ENCODE results near the gene CMTM2. TPM values are rescaled to one million over a fixed set of nuclear protein-coding genes. Genes with fewer than 3 reads are reported as not detected.
A peak's percentile ranks its signal among the peaks of the same experiment; 100 is the strongest.

The CMTM2 gene
- total RNA-seq, 1 donor, result not detected

- Histone ChIP-seq H3K9me3 (ENCODE audit: low read depth, low read length) (no peaks in the 10 kb centered on the region), H3K27me3 (ENCODE audit: insufficient read depth, low read length) (no peaks in the 10 kb centered on the region), H3K4me3 (ENCODE audit: insufficient read depth, low read length) (peak within 1 kb of the TSS; percentile 88), H2AFZ (ENCODE audit: low read length) (peak within 1 kb of the TSS; percentile 98), H3K4me2 (ENCODE audit: insufficient read depth, low read length) (peak within 1 kb of the TSS; percentile 96), H3K27ac (ENCODE audit: low read depth, low read length) (peak within 1 kb of the TSS; percentile 84), H3K36me3 (ENCODE audit: insufficient read depth, low read length) (peaks cover 2% of the 10 kb centered on the region), H3K79me2 (ENCODE audit: insufficient read depth, low read length) (peaks cover 44% of the 10 kb centered on the region), H3K4me1 (ENCODE audit: insufficient read depth, low read length) (peaks cover 38% of the 10 kb centered on the region), H4K20me1 (ENCODE audit: insufficient read depth, low read length) (no peaks in the 10 kb centered on the region)
- TF ChIP-seq CTCF (IDR thresholded peaks at IDR 0.05; ENCODE audit: extremely low read depth, low read depth, low read length), result no peak
- peak; percentile 99 for DNase-seq (ENCODE audit: insufficient read length, low spot score, missing footprints)
Measured at GRCh38 chr16:66552286-66553177, 26.7 kb upstream of the CMTM2 start, which contains the start of gene CKLF. Gene CKLF, plus strand, starts transcription at chr16:66552576. Its CDS starts 140 bp downstream, at chr16:66552716.

DNA sequence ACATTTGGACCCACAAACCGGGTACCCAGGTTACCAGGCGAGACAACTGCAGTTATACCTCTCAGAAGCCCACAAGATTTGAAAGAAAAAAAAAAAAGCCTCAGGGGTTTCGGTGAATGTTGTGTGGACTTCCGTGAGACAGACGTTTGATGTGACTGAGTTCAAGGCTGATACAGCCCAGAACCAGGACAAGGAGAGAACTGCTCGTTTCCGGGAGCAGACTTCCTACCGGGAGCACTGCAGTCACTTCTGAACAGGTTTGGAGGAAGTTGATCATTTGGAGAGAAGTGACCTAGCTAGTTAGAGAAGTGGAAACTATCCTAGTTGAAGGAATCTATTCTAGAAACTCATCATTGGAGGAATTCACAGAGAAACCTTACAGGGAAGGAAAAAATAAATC lies 26.0 kb upstream of the CMTM2 start:
- H3K36me3 ChIP-seq (ENCODE audit: insufficient read depth, low read length), result peaks cover 7% of the 10 kb centered on the region
- peak overlapping the region; percentile 88 for H3K4me3 ChIP-seq (ENCODE audit: insufficient read depth, low read length)
- H3K4me1 ChIP-seq (ENCODE audit: insufficient read depth, low read length), result peaks cover 38% of the 10 kb centered on the region
- no peaks in the 10 kb centered on the region for H4K20me1 ChIP-seq (ENCODE audit: insufficient read depth, low read length)
- TF ChIP-seq CTCF (IDR thresholded peaks at IDR 0.05; ENCODE audit: extremely low read depth, low read depth, low read length), result no peak
- DNase-seq (ENCODE audit: insufficient read length, low spot score, missing footprints), result no peak
- peak overlapping the region; percentile 30 for H3K27ac ChIP-seq (ENCODE audit: low read depth, low read length)
- peaks cover 48% of the 10 kb centered on the region for H3K79me2 ChIP-seq (ENCODE audit: insufficient read depth, low read length)
- H3K27me3 ChIP-seq (ENCODE audit: insufficient read depth, low read length), result no peaks in the 10 kb centered on the region
- H3K4me2 ChIP-seq (ENCODE audit: insufficient read depth, low read length), result peak overlapping the region; percentile 96
- H3K9me3 ChIP-seq (ENCODE audit: low read depth, low read length), result no peaks in the 10 kb centered on the region
- H2AFZ ChIP-seq (ENCODE audit: low read length), result peak overlapping the region; percentile 98

- Histone ChIP-seq H4K20me1 (ENCODE audit: insufficient read depth, low read length) (no peaks in the 10 kb centered on the region), H2AFZ (ENCODE audit: low read length) (no peak overlapping the region), H3K27ac (ENCODE audit: low read depth, low read length) (no peak overlapping the region), H3K9me3 (ENCODE audit: low read depth, low read length) (no peaks in the 10 kb centered on the region), H3K4me2 (ENCODE audit: insufficient read depth, low read length) (peak overlapping the region; percentile 96), H3K36me3 (ENCODE audit: insufficient read depth, low read length) (peaks cover 11% of the 10 kb centered on the region), H3K4me1 (ENCODE audit: insufficient read depth, low read length) (peaks cover 32% of the 10 kb centered on the region), H3K27me3 (ENCODE audit: insufficient read depth, low read length) (no peaks in the 10 kb centered on the region), H3K4me3 (ENCODE audit: insufficient read depth, low read length) (no peak overlapping the region), H3K79me2 (ENCODE audit: insufficient read depth, low read length) (peaks cover 56% of the 10 kb centered on the region)
- no peak for DNase-seq (ENCODE audit: insufficient read length, low spot score, missing footprints)
- no peak for TF ChIP-seq CTCF (IDR thresholded peaks at IDR 0.05; ENCODE audit: extremely low read depth, low read depth, low read length)
Measured at GRCh38 chr16:66554021-66554420, 25.2 kb upstream of the CMTM2 start.

GRCh38 chr16:66554495-66554894 lies 24.8 kb upstream of the CMTM2 start:
- no peak for TF ChIP-seq CTCF (IDR thresholded peaks at IDR 0.05; ENCODE audit: extremely low read depth, low read depth, low read length)
- Histone ChIP-seq H3K9me3 (ENCODE audit: low read depth, low read length) (no peaks in the 10 kb centered on the region), H3K27me3 (ENCODE audit: insufficient read depth, low read length) (no peaks in the 10 kb centered on the region), H4K20me1 (ENCODE audit: insufficient read depth, low read length) (no peaks in the 10 kb centered on the region), H3K4me3 (ENCODE audit: insufficient read depth, low read length) (no peak overlapping the region), H3K4me2 (ENCODE audit: insufficient read depth, low read length) (no peak overlapping the region), H2AFZ (ENCODE audit: low read length) (no peak overlapping the region), H3K27ac (ENCODE audit: low read depth, low read length) (no peak overlapping the region), H3K79me2 (ENCODE audit: insufficient read depth, low read length) (peaks cover 59% of the 10 kb centered on the region), H3K4me1 (ENCODE audit: insufficient read depth, low read length) (peaks cover 30% of the 10 kb centered on the region), H3K36me3 (ENCODE audit: insufficient read depth, low read length) (peaks cover 11% of the 10 kb centered on the region)
- DNase-seq (ENCODE audit: insufficient read length, low spot score, missing footprints), result no peak

Measured in osteoblast (primary cell).